HG03521 (cell line): Measurements from ENCODE around the gene HAUS2.

Experiments
- ATAC-seq: cut with Tn5 transposase; IDR thresholded peaks from one replicate; pipeline ENCODE4 v1.9.1; 2021; ENCODE audit warnings: mild to moderate bottlenecking, moderate library complexity; ENCODE audit not compliant: unreplicated experiment

HAUS2 gene

GRCh38 chr15:42605796-42606195, 57.2 kb downstream of the HAUS2 start:
- ATAC-seq: no peak

GRCh38 chr15:42608110-42608531, 59.5 kb downstream of the HAUS2 start:
- no peak for ATAC-seq

GRCh38 chr15:42608752-42609488, 60.3 kb downstream of the HAUS2 start:
- no peak for ATAC-seq

- no peak for ATAC-seq
These were observed 62.9 kb downstream of the HAUS2 start for GRCh38 chr15:42611532-42611931.

GRCh38 chr15:42612367-42612912, 63.8 kb downstream of the HAUS2 start:
- ATAC-seq: no peak

GRCh38 chr15:42616107-42616506, 67.5 kb downstream of the HAUS2 start:
- no peak for ATAC-seq
